GM18520 (cell line): Measurements from ENCODE around the gene COX4I1.
A peak's percentile ranks its signal among the peaks of the same experiment; 100 is the strongest.
"Not testable (repeated sequence)": the region's sequence is repeated elsewhere in the genome, so short reads cannot be mapped to it uniquely, and the experiment has no call there.

Experiments
- ATAC-seq: cut with Tn5 transposase; IDR thresholded peaks from one replicate; pipeline ENCODE4 v1.9.1; 2021; ENCODE audit not compliant: unreplicated experiment

Gene COX4I1

GRCh38 chr16:85821390-85822135 lies 22.1 kb downstream of the COX4I1 start:
- ATAC-seq, result peak; percentile 61

GRCh38 chr16:85822145-85822544 lies 22.6 kb downstream of the COX4I1 start:
- ATAC-seq, result no peak

GRCh38 chr16:85823328-85823920 lies 23.9 kb downstream of the COX4I1 start:
- no peak for ATAC-seq

GRCh38 chr16:85824161-85825135 lies 25.0 kb downstream of the COX4I1 start:
- ATAC-seq, result no peak

GRCh38 chr16:85825326-85825725 lies 25.8 kb downstream of the COX4I1 start:
- no peak for ATAC-seq

- no peak for ATAC-seq
Observed at GRCh38 chr16:85826686-85827247, 27.3 kb downstream of the COX4I1 start.

GRCh38 chr16:85828166-85828565 lies 28.7 kb downstream of the COX4I1 start:
- ATAC-seq, result no peak

GRCh38 chr16:85829171-85829719 lies 29.8 kb downstream of the COX4I1 start:
- ATAC-seq, result no peak

- no peak for ATAC-seq
Observed at GRCh38 chr16:85829751-85830445, 30.4 kb downstream of the COX4I1 start.

- no peak for ATAC-seq
Observed at GRCh38 chr16:85830821-85831220, 31.3 kb downstream of the COX4I1 start.

- ATAC-seq, result no peak
Observed at GRCh38 chr16:85832570-85833218, 33.2 kb downstream of the COX4I1 start.

GRCh38 chr16:85833219-85833920 lies 33.9 kb downstream of the COX4I1 start:
- ATAC-seq, result no peak

GRCh38 chr16:85834741-85835140 lies 35.2 kb downstream of the COX4I1 start:
- no peak for ATAC-seq

GRCh38 chr16:85835227-85835751 lies 35.8 kb downstream of the COX4I1 start:
- ATAC-seq, result no peak

- no peak for ATAC-seq
Observed at GRCh38 chr16:85835956-85836705, 36.6 kb downstream of the COX4I1 start.

GRCh38 chr16:85836706-85837582 lies 37.4 kb downstream of the COX4I1 start:
- ATAC-seq, result no peak

GRCh38 chr16:85837654-85838053 lies 38.2 kb downstream of the COX4I1 start:
- ATAC-seq, result not testable (repeated sequence)
